GM20000 (cell line): Measurements from ENCODE around the gene CLEC20A.

Source experiments
- DNase-seq: peaks from one replicate; pipeline ENCODE4 v3.0.0; 2012; ENCODE audit warnings: low spot score
- CTCF ChIP-seq: IDR thresholded peaks from 2 replicates; pipeline ENCODE4 v1.5.1; 2012; ENCODE audit warnings: mild to moderate bottlenecking, control low read depth; ENCODE audit errors: extremely low read depth, missing control alignments

The CLEC20A gene

DNA sequence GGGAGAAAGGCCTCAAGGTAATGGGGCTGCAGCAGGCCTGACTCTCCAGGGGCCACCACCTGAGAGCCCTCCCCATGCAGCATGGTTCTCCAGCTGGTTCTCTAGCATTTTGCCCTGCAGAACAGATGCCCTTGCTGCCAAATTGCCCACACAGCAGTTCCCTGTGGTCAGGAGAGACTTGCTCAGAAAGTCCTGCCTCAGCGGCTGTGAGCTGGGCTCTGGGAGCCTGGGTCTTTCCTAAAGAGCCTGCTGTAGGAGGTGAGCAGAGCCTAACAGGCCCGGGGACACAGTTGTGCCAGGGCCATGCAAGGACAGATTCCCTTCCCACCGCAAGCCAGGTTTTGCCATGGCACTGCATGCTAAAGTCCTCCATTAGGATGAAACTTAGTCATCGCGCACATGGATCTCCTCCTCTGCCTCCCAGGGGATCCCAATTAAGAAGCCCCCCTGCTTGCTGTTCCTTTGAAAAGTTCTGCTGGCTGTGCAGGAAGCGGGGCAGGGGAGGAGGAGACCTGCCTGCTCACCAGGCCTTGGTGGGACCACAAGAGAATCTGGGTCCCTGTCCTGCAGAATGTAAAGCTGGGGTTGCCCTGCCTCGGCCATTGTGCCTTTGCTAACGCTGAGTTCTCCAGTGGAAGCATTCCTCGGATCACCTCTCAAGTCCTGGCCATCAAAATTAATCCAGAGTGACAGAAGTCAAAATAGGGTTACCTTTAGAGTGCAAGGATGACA, 37.5 kb upstream of the CLEC20A start:
- no peak for DNase-seq
- no peak for TF ChIP-seq CTCF

- DNase-seq, result no peak
- TF ChIP-seq CTCF, result no peak
These were observed 36.6 kb upstream of the CLEC20A start for GRCh38 chr1:178533121-178533946.

GRCh38 chr1:178532392-178532791, 35.6 kb upstream of the CLEC20A start:
- DNase-seq, result peak; percentile 82
- peak; percentile 89 for TF ChIP-seq CTCF

DNA sequence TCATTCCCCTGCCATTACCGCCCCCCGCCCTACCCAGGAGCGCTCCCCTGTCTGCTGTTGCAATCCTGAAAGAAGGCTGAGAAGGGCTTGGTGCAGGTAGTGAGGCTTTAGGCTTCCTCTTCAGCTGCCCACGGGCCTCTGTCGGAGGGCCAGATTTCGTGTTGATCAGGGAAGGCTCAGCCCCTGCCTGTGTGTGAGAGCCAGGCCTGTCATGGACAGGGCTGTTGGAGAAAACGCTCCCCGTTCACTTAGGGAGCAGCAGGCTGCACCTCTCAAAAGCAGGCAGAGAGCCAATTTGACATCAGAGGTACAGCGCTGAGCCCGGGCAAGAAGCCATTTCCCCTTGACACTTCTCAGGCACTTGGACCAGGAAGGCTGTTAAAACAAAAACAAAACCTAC, 35.1 kb upstream of the CLEC20A start:
- DNase-seq, result no peak
- TF ChIP-seq CTCF, result no peak

DNA sequence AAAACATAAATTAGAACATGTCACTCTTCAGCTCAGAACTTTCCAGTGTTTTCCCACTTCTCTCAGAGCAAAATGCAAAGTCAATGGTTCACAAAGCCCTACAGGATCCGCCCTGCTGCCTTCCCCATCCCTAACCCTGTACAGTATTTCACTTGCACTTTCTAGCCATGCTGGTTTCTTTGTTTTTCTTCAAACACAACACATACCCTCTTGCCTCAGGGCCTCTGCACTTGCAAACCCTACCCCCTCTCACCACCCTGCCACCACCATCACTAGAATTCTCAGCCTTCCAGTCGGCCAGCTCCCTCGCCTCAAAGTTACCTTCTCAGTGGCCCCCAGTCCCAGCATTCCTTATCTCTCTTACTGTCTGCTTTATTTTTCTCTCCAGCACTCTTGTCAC, 33.7 kb upstream of the CLEC20A start:
- TF ChIP-seq CTCF, result no peak
- no peak for DNase-seq

DNA sequence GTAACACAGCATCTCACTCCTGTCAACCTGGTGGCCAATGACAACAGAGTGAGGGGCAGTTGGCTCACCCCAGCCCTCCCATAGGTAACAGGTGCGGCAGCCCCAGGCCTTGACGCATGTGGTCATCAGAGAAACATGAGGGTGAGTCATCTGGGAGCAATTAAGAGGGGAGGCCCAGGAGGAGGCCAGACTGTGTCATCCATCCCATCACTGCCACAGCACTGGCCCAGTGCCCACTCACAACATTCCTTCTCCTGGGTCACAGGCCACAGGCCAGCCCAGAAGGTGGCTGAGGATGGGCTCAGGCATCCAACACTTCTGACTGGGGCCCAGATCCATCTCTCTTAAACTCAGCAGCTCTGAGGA, 33.3 kb upstream of the CLEC20A start:
- DNase-seq, result no peak
- no peak for TF ChIP-seq CTCF

DNA sequence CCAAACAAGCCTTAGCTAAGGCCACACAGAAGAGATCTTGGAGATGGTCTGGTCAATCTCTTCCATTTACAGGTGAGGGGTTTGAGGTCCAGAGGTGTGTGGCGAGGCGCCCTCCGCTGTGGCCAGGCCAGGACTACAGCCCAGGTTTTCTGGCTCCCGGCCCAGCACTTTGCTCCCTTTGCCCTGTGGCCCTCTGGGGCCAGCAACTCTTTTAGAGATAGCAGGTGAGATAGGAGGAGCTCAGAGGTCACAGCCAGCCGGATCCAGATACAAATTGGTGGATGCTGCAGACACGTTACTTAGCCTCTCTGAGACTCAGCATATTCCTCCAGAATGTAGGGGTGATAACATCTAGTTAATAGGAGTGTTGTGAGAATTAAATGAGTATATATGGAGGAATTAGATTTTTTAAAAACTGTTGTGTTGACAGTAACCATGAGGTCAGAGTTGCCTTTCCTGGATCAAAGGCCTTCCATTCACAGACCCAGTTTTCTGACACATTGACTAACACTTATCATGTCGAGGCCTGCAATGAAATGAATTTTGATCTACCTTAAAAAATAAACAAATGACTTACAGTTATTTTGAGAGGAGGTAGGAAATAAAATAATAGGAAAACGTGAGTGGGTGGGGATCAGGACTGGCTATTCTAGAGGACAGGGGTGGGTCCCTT, 32.7 kb upstream of the CLEC20A start:
- no peak for DNase-seq
- no peak for TF ChIP-seq CTCF
